SK-N-SH (cell line): ENCODE results near the gene C11orf52. TPM values are rescaled to one million over a fixed set of nuclear protein-coding genes. Genes with fewer than 3 reads are reported as not detected.

Experiments used
- CTCF ChIA-PET: fragments of 300-600, 350-600 bp; formaldehyde crosslinking; extraction: SDS; loops from one replicate; lab custom pipeline; 2021; lab: Yijun Ruan, JAX
- POLR2A ChIA-PET: fragments of 350-600 bp; sonication (Branson Sonifier 250); formaldehyde crosslinking; extraction: SDS; loops from one replicate; lab custom pipeline; 2020; ENCODE audit warnings: antibody characterized with exemption, inconsistent platforms; lab: Yijun Ruan, JAX
- DNase-seq: peaks from one replicate; pipeline ENCODE4 v3.0.0; 2012
- H2AFZ ChIP-seq: fragments of 200-600 bp; sonication (generic); 2 replicates; pipeline ENCODE4 v1.8.1; 2016; ENCODE audit warnings: antibody characterized with exemption, mild to moderate bottlenecking, low read depth
- H3F3A ChIP-seq: fragments of 200-600 bp; sonication (generic); replicated peaks from 2 replicates; pipeline ENCODE3; 2016; ENCODE audit warnings: antibody characterized with exemption, mild to moderate bottlenecking; ENCODE audit not compliant: insufficient read depth
- H3K27ac ChIP-seq, 2 experiments: fragments of 200-500 bp in 1 of 2; fragments of 200-600 bp in 1 of 2; sonication (Bioruptor generic) in 1 of 2; sonication (generic), shearing (Covaris generic) in 1 of 2; 2 replicates each; pipeline versions ENCODE4 v1.5.1 to v1.6.1; 2014 to 2016; ENCODE audit warnings: low read depth in 2 of 2, inconsistent platforms in 1 of 2, low read length in 1 of 2, mild to moderate bottlenecking in 1 of 2, mixed read lengths in 1 of 2
- H3K27me3 ChIP-seq: fragments of 200-600 bp; sonication (generic), shearing (Covaris generic); 2 replicates; pipeline ENCODE4 v1.6.1; 2016; ENCODE audit warnings: mixed run types; ENCODE audit not compliant: insufficient read depth
- H3K36me3 ChIP-seq, 2 experiments: fragments of 200-500 bp in 1 of 2; fragments of 200-600 bp in 1 of 2; sonication (Bioruptor generic) in 1 of 2; sonication (generic) in 1 of 2; replicated peaks in 1 of 2; 2 replicates each; pipeline versions ENCODE3 to v1.5.1; 2014 to 2016; ENCODE audit warnings: low read length in 1 of 2, mild to moderate bottlenecking in 1 of 2; ENCODE audit not compliant: insufficient read depth in 2 of 2, control insufficient read depth in 1 of 2
- H3K4me1 ChIP-seq, 2 experiments: fragments of 200-500 bp in 1 of 2; fragments of 200-600 bp in 1 of 2; sonication (Bioruptor generic) in 1 of 2; sonication (generic), shearing (Covaris generic) in 1 of 2; 2 replicates each; pipeline versions ENCODE4 v1.5.1 to v1.6.1; 2014 to 2016; ENCODE audit warnings: low read depth in 1 of 2, low read length in 1 of 2, mixed run types in 1 of 2; ENCODE audit not compliant: insufficient read depth in 2 of 2, control insufficient read depth in 1 of 2
- H3K4me2 ChIP-seq: fragments of 200-600 bp; sonication (generic), shearing (Covaris generic); 2 replicates; pipeline ENCODE4 v1.6.1; 2017; ENCODE audit warnings: mixed run types
- H3K4me3 ChIP-seq, 2 experiments: fragments of 200-500 bp in 1 of 2; fragments of 200-600 bp in 1 of 2; sonication (Bioruptor generic) in 1 of 2; sonication (generic), shearing (Covaris generic) in 1 of 2; 2 replicates each; pipeline versions ENCODE4 v1.5.1 to v1.8.1; 2014 to 2016; ENCODE audit warnings: low read depth in 2 of 2, inconsistent platforms in 1 of 2, low read length in 1 of 2, mild to moderate bottlenecking in 1 of 2, mixed read lengths in 1 of 2, moderate library complexity in 1 of 2
- H3K79me2 ChIP-seq: fragments of 200-600 bp; sonication (generic); 2 replicates; pipeline ENCODE4 v1.8.1; 2017; ENCODE audit warnings: mild to moderate bottlenecking; ENCODE audit not compliant: insufficient read depth
- H3K9ac ChIP-seq: fragments of 200-600 bp; sonication (generic); 2 replicates; pipeline ENCODE4 v1.6.1; 2017; ENCODE audit warnings: mixed run types
- H3K9me2 ChIP-seq: fragments of 200-600 bp; sonication (generic); 2 replicates; pipeline ENCODE4 v1.6.1; 2017; ENCODE audit warnings: mixed run types
- H3K9me3 ChIP-seq: fragments of 200-600 bp; sonication (generic); 2 replicates; pipeline ENCODE4 v1.6.1; 2017; ENCODE audit warnings: mixed run types, mild to moderate bottlenecking, moderate library complexity
- H4K20me1 ChIP-seq: fragments of 200-600 bp; sonication (generic); 2 replicates; pipeline ENCODE4 v1.6.1; 2017; ENCODE audit warnings: mild to moderate bottlenecking, mixed run types; ENCODE audit not compliant: insufficient read depth
- ELF1 ChIP-seq: IDR thresholded peaks from 2 replicates; pipeline ENCODE4 v1.4.0; 2012
- EP300 ChIP-seq, 2 experiments: IDR thresholded peaks; 2 replicates each; pipeline versions ENCODE4 v1.4.0 to v1.6.1; 2012; ENCODE audit warnings: borderline replicate concordance in 1 of 2, low read depth in 1 of 2, low read length in 1 of 2
- EZH2phosphoT487 ChIP-seq: fragments of 200-600 bp; sonication (generic); IDR thresholded peaks from 2 replicates; pipeline ENCODE4 v1.6.1; 2017; ENCODE audit warnings: low read depth, mixed run types, mild to moderate bottlenecking, antibody characterized with exemption, moderate library complexity, borderline replicate concordance
- FOSL2 ChIP-seq: IDR thresholded peaks from 2 replicates; pipeline ENCODE4 v1.4.0; 2012; ENCODE audit warnings: low read depth, mild to moderate bottlenecking, moderate library complexity, borderline replicate concordance
- GABPA ChIP-seq: IDR thresholded peaks from 2 replicates; pipeline ENCODE4 v1.4.0; 2012; ENCODE audit warnings: low read depth, mild to moderate bottlenecking
- GATA2 ChIP-seq: sonication (generic); formaldehyde crosslinking; IDR thresholded peaks from 2 replicates; pipeline ENCODE4 v1.5.0; 2020; ENCODE audit warnings: mild to moderate bottlenecking, missing genetic modification reagents
- IRF3 ChIP-seq: fragments of 150-350 bp; IDR thresholded peaks from 2 replicates; pipeline ENCODE4 v1.6.1; 2016; ENCODE audit warnings: mild to moderate bottlenecking, low read depth, low read length
- MAX ChIP-seq: IDR thresholded peaks from 2 replicates; pipeline ENCODE4 v1.4.0; 2012; ENCODE audit warnings: low read depth
- NRF1 ChIP-seq: IDR thresholded peaks from 2 replicates; pipeline ENCODE4 v1.6.1; 2012; ENCODE audit warnings: low read depth, mild to moderate bottlenecking, low read length
- RAD21 ChIP-seq: IDR thresholded peaks from 2 replicates; pipeline ENCODE4 v1.6.1; 2012; ENCODE audit warnings: mild to moderate bottlenecking, low read length
- RCOR1 ChIP-seq: fragments of 150-350 bp; IDR thresholded peaks from 2 replicates; pipeline ENCODE4 v1.6.1; 2017; ENCODE audit warnings: antibody characterized with exemption, low read length
- RFX5 ChIP-seq: IDR thresholded peaks from 2 replicates; pipeline ENCODE4 v1.6.1; 2012; ENCODE audit warnings: mild to moderate bottlenecking, improper control_type of control experiment, low read length
- SIN3A ChIP-seq: IDR thresholded peaks from 2 replicates; pipeline ENCODE4 v1.6.1; 2012; ENCODE audit warnings: low read depth, mild to moderate bottlenecking, low read length, moderate library complexity, borderline replicate concordance
- TAF1 ChIP-seq: IDR thresholded peaks from 2 replicates; pipeline ENCODE4 v1.6.1; 2012; ENCODE audit warnings: low read depth, mild to moderate bottlenecking, low read length, moderate library complexity, borderline replicate concordance
- USF1 ChIP-seq: IDR thresholded peaks from 2 replicates; pipeline ENCODE4 v1.4.0; 2012; ENCODE audit warnings: low read depth, borderline replicate concordance
- YY1 ChIP-seq: IDR thresholded peaks from 2 replicates; pipeline ENCODE4 v1.4.0; 2012; ENCODE audit warnings: low read depth, mild to moderate bottlenecking
- ZBTB33 ChIP-seq: IDR thresholded peaks from 2 replicates; pipeline ENCODE4 v1.4.0; 2012; ENCODE audit warnings: low read depth, borderline replicate concordance
- WGBS: methylation state at CpG from one replicate; pipeline ENCODE4 v1.1.6; 2017; ENCODE audit warnings: low lambda C conversion rate; 5-methylcytosine and 5-hydroxymethylcytosine counted together
- polyA plus RNA-seq, 3 experiments: library from polyadenylated mRNA; depleted of rRNA; stranded (reverse); fragments of >200 nt; gene quantifications; 2 replicates each; pipeline ENCODE4 v1.2.3, GENCODE V29; 2012

C11orf52 gene
- polyA plus RNA-seq, 1 of the 3 experiments (the other 2 are of a cell fraction) = not detected

GRCh38 chr11:111905411-111905810 lies 13.3 kb upstream of the C11orf52 start:
- Histone ChIP-seq H3K4me3 (no peak overlapping the region), H3K27ac (peak overlapping the region in 1 of 2 experiments; percentile 68; a peak in 2 of 4 replicates), H3K79me2 (no peaks in the 10 kb centered on the region), H3K27me3 (no peaks in the 10 kb centered on the region), H3K9ac (0 out of 2 replicates have a peak overlapping the region, but pooled peaks have one; percentile 25), H4K20me1 (no peaks in the 10 kb centered on the region), H3K4me2 (no peak overlapping the region)
- POLR2A ChIA-PET = no interaction called here
- DNase-seq = no peak
- TF ChIP-seq ELF1 (no peak), NRF1 (no peak), IRF3 (no peak), GATA2 (no peak), RCOR1 (no peak), EP300 (IDR thresholded peaks at IDR 0.05; ENCODE audit: borderline replicate concordance in 1 of 2, low read depth in 1 of 2, low read length in 1 of 2) (no peak), FOSL2 (no peak), RFX5 (no peak), SIN3A (no peak), USF1 (no peak), EZH2phosphoT487 (no peak), YY1 (no peak), RAD21 (no peak), MAX (no peak), TAF1 (no peak)
- TF ChIP-seq, all 33 proteins: peak for 0
- 46% methylated on average over 2 of the region's 2 CpGs for WGBS
- Histone ChIP-seq H3K9me2 (no peaks in the 10 kb centered on the region), H3K4me1 (no peaks in the 10 kb centered on the region), H2AFZ (no peak overlapping the region), H3K36me3 (no peaks in the 10 kb centered on the region), H3F3A (peaks cover 13% of the 10 kb centered on the region), H3K9me3 (no peaks in the 10 kb centered on the region)
- CTCF ChIA-PET = no interaction called here

- no peak overlapping the region for H3K27ac ChIP-seq
- DNase-seq = no peak
- no peaks in the 10 kb centered on the region for H3K4me1 ChIP-seq
- ChIA-PET POLR2A (no interaction called here), CTCF (interaction anchor here (1.0 kb wide), 1 partner anchor 17 kb away, joined by 3 read pairs; no protein-coding TSS in a partner anchor)
- H3K9me3 ChIP-seq = no peaks in the 10 kb centered on the region
- H3K79me2 ChIP-seq = no peaks in the 10 kb centered on the region
- no peaks in the 10 kb centered on the region for H3K27me3 ChIP-seq
- 76% methylated on average over 1 of the region's 1 CpG for WGBS
- TF ChIP-seq GATA2 (no peak), ZBTB33 (no peak), GABPA (no peak)
- peaks cover 13% of the 10 kb centered on the region for H3F3A ChIP-seq
- H3K9me2 ChIP-seq = no peaks in the 10 kb centered on the region
- H2AFZ ChIP-seq = peak overlapping the region; percentile 42; the same call in 1 of the 2 replicates
- H4K20me1 ChIP-seq = no peaks in the 10 kb centered on the region
- H3K4me2 ChIP-seq = no peak overlapping the region
- no peak overlapping the region for H3K9ac ChIP-seq
- no peak overlapping the region for H3K4me3 ChIP-seq
- no peaks in the 10 kb centered on the region for H3K36me3 ChIP-seq
These were observed 12.0 kb upstream of the C11orf52 start for GRCh38 chr11:111906680-111907079.
